OCI-M2 (cell line): ENCODE results near the gene TINAGL1.

Experiments used
- DNase-seq: peaks from one replicate; lab custom pipeline; 2025; ENCODE audit not compliant: unreplicated experiment; lab: John Stamatoyannopoulos, UW

TINAGL1 gene

GRCh38 chr1:31568895-31569595 is 7.3 kb upstream of the TINAGL1 start:
- DNase-seq: no peak

GRCh38 chr1:31569596-31570173 is 6.6 kb upstream of the TINAGL1 start:
- no peak for DNase-seq

- no peak for DNase-seq
These were observed 6.1 kb upstream of the TINAGL1 start for GRCh38 chr1:31570228-31570627.

- no peak for DNase-seq
These were observed 5.4 kb upstream of the TINAGL1 start for GRCh38 chr1:31570906-31571305.

GRCh38 chr1:31571340-31572295 is 4.7 kb upstream of the TINAGL1 start:
- no peak for DNase-seq

- no peak for DNase-seq
These were observed 3.8 kb upstream of the TINAGL1 start for GRCh38 chr1:31572323-31573104.

GRCh38 chr1:31573261-31573660 is 3.1 kb upstream of the TINAGL1 start:
- DNase-seq: no peak

GRCh38 chr1:31574749-31575368 is 1.5 kb upstream of the TINAGL1 start:
- no peak for DNase-seq

GRCh38 chr1:31575369-31576140 is 760 bp upstream of the TINAGL1 start:
- DNase-seq: no peak

GRCh38 chr1:31576743-31577455 is 584 bp downstream of the TINAGL1 start:
- no peak for DNase-seq

- DNase-seq: no peak
These were observed 1.3 kb downstream of the TINAGL1 start for GRCh38 chr1:31577515-31578192.

- no peak for DNase-seq
These were observed 3.1 kb downstream of the TINAGL1 start for GRCh38 chr1:31579374-31579773.

GRCh38 chr1:31580513-31580870 is 4.2 kb downstream of the TINAGL1 start:
- no peak for DNase-seq

GRCh38 chr1:31580891-31581603 is 4.7 kb downstream of the TINAGL1 start:
- no peak for DNase-seq

- DNase-seq: no peak
These were observed 5.8 kb downstream of the TINAGL1 start for GRCh38 chr1:31581821-31582810.

GRCh38 chr1:31583082-31583994 is 7.0 kb downstream of the TINAGL1 start:
- no peak for DNase-seq
